NCI-H1436 (cell line): ENCODE data around the gene LRRN2.
"Not testable (repeated sequence)": the region's sequence is repeated elsewhere in the genome, so short reads cannot be mapped to it uniquely, and the experiment has no call there.

ENCODE experiments used
- DNase-seq: peaks from one replicate; lab custom pipeline; 2025; lab: John Stamatoyannopoulos, UW

LRRN2 gene

GRCh38 chr1:204685236-204686006 lies at the start of gene LRRN2:
Gene LRRN2, minus strand, starts transcription at chr1:204685738. Its CDS starts 65,746 bp downstream, at chr1:204619992.
- peak; percentile 41 for DNase-seq

DNA sequence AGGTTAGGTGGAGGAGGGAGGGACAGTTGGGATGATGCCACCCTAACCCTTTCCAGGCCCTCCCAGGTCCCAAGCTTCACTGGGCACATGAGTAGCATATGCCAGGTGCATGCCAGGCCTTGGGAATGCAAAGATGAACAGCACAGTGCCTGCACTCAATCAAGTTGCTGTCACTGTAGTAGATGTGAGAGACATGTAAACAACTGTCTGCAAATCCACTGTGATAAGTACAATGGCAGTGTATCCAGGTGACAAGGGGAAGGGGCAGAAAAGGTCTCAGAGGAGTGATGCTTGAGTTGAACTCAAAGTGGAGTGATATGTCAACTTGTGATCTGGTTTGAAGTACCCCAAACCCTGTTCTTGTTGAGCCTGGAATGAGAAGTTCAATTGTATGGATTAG lies 49.5 kb upstream of the LRRN2 start:
- no peak for DNase-seq

DNA sequence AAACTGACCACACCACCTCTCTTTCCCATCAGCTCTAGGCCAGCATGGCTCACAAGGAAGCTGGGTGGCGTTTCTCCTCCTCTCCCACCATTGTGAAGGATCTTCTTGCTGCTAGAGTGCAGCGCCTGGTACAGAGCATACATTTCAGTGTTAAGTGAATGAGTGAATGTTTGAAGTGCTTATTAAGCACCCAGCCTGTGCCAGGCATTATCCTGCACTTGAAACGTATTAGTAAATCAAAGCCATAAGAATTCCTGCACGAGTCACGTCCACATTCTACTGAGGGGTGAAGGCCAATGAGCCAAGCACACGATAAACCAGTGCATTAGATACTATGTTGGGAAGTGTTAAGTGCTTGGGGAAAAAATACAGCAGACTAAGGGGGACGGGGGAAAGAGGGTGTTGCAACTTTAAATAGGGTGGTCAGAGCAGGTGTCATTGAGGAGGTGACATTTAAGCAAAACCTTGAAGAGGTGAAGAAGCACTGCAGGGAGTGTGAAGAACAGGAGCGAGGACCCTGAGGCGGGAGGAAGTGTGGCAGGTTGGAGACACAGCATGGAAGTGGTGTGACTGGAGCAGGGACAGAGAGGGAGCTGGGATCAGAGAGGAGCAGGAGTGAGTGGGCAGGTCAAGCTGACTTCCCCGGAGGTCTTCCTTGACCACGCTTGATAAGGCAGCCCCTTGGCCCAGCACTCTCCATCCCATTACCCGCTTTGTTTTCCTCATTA lies 48.5 kb upstream of the LRRN2 start:
- no peak for DNase-seq

- DNase-seq, result no peak
These were observed 47.8 kb upstream of the LRRN2 start for GRCh38 chr1:204733289-204733688.

- DNase-seq, result no peak
These were observed 46.5 kb upstream of the LRRN2 start for GRCh38 chr1:204731985-204732575.

GRCh38 chr1:204731509-204731908 lies 46.0 kb upstream of the LRRN2 start:
- DNase-seq, result no peak

GRCh38 chr1:204730826-204731459 lies 45.4 kb upstream of the LRRN2 start:
- DNase-seq, result peak; percentile 26

GRCh38 chr1:204729516-204729915 lies 44.0 kb upstream of the LRRN2 start:
- DNase-seq, result no peak

DNA sequence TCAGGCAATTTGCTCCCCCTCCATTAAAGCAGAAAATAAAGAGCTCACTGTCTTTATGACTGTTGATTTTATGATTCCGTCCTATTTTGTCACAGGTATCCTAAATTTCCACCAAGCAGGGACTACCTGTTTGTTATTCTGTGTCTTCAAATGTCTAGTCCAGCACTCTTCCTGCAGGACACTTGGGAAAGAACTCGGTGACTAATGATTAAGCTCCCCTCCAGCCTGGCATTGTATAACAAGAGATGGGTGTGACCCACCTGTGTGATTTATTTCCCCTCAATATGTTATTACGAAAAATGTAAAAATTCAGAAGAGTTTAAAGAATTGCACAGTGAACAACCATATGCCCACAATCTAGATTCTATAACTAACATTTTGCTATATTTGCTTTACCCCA lies 42.9 kb upstream of the LRRN2 start:
- DNase-seq, result no peak

DNA sequence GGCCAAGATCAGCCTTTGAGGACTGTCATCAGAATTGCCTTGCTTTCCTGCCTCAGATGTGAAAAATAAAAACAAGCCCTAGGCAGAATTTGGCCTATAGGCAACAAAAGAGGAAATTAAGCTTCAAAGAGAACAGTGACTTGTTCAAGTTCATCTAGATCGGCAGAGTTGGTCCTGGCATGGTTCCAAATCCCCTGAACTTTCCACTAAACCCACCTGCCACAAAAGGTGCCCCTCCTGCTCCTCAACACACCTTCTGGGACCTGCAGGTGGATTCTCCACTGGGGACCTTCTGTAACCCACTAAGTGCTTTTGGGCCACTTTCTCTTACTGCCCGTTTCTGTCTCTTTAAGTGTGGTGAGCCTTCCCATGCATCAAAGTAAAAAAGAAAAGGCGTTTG lies 42.5 kb upstream of the LRRN2 start:
- DNase-seq, result no peak

- not testable (repeated sequence) for DNase-seq
These were observed 41.9 kb upstream of the LRRN2 start for GRCh38 chr1:204727438-204727837.

GRCh38 chr1:204726478-204726877 lies 40.9 kb upstream of the LRRN2 start:
- no peak for DNase-seq

- no peak for DNase-seq
These were observed 40.4 kb upstream of the LRRN2 start for GRCh38 chr1:204725821-204726448.

DNA sequence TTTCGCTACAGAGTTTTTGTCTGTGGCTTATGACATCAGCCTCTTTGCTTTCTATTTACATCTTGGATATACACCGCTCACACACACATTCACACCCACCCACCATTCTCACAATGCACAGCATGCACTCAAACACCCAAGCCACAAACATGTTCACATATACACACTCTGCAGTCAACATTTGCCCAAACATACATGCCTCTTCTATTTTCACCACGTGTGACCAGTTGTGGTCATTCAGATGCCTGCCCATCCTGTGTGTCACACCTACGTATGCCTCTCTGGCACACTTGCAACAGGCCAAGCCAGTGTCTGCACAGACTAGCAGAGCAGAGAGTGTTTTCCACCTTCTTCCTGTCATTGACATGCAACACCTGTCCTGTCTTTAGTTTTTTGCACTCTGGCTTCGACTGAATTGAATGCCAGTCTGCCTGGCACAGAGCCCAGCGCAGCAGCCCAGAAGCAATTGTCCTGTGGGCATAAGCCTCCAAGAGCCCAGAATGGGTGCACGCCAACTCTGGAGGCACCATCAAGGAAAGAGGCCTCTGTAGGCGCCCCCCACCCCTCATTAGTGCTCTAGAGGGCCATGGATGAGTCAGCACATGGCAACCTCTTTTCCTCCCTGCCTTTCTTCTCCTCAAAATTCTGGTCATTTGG lies 37.7 kb upstream of the LRRN2 start:
- peak; percentile 65 for DNase-seq

- DNase-seq, result no peak
These were observed 36.0 kb upstream of the LRRN2 start for GRCh38 chr1:204721373-204722055.

GRCh38 chr1:204716660-204717059 lies 31.1 kb upstream of the LRRN2 start:
- DNase-seq, result no peak

DNA sequence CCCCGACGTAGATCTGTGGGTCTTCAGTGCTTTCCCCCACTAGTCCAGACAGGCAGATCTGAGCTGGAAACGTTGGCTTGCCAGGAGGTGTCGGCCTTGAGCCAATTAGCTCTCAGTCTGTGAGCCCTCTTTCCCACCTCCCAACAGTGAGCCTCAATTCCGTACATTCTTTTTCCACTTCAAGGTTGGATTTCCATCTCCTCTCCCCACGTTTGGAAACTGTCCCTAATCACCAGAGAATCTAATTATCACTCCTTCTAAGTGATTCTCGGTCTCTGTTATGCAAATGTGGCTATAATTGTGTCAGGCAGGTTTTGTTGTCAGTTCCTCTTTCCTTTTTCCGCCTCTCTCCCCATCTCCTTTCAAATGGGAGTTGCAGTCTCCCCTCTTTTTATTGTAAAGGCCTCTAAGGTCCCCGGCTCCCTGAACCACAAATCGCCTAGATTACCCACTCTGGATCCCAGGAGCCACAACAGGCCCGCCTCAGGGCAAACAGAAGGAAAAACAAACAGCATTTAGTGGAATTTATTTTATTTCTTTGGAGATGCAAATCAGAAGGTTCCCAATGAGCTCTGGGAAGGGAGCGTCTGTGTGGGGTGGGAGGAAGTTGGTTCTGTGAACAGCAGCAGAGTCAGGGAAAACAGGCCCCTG lies 29.4 kb upstream of the LRRN2 start:
- DNase-seq, result no peak

GRCh38 chr1:204714194-204714860 lies 28.8 kb upstream of the LRRN2 start:
- no peak for DNase-seq

DNA sequence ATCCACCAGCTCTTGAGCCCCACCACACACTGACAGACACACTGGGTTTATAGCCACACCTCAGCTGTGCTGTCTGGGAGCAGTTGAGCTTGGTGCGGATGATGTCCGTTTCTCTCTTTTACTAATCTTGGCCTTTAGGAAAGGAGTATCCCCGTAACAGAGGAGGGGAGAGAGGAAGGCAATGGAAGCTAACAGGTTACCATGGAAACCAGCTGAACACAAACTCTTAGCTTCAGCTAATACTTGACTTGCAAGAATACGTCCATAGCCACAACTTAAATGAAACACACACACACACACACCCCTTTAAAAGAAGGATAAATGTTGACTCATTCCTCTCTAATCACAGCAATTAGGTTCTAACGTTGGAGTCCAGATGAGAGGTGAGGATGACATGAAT lies 28.0 kb upstream of the LRRN2 start:
- DNase-seq, result no peak
